PC-3 (cell line): Measurements from ENCODE around the gene ESRRG. TPM values are rescaled to one million over a fixed set of nuclear protein-coding genes. Genes with fewer than 3 reads are reported as not detected.

Experiments
- ATAC-seq: fragments of 200-7000 bp; cut with Tn5 transposase; 2 replicates; pipeline ENCODE4 v1.9.1; 2020; ENCODE audit warnings: mild to moderate bottlenecking, moderate library complexity
- BruUV-seq: library from RNA; stranded (reverse); fragments of 400-500 nt; replicated peaks from 2 replicates; lab custom pipeline; 2021; lab: Mats Ljungman, UMichigan
- CTCF ChIA-PET: fragments of 300-600 bp; sonication (Branson Sonifier 250); formaldehyde crosslinking; loops from one replicate; lab custom pipeline; 2022; ENCODE audit warnings: antibody characterized with exemption; lab: Charles Lee
- POLR2A ChIA-PET: fragments of 300-600 bp; sonication (Branson Sonifier 250); formaldehyde crosslinking; loops from one replicate; lab custom pipeline; 2022; ENCODE audit warnings: antibody characterized with exemption; ENCODE audit not compliant: unreplicated experiment; lab: Charles Lee
- DNase-seq: peaks from one replicate; pipeline ENCODE4 v3.0.0-alpha.2; 2015
- H2AFZ ChIP-seq: fragments of 300-600 bp; sonication (generic); 2 replicates; pipeline ENCODE4 v1.6.0; 2016; ENCODE audit warnings: antibody characterized with exemption, low read length
- H3F3A ChIP-seq: fragments of 300-600 bp; sonication (generic); one replicate; pipeline ENCODE4 v1.6.0; 2017; ENCODE audit warnings: antibody characterized with exemption, low read length, control low read depth, mild to moderate bottlenecking; ENCODE audit not compliant: unreplicated experiment
- H3K27ac ChIP-seq: fragments of 300-600 bp; sonication (generic); 2 replicates; pipeline ENCODE4 v1.5.1; 2016; ENCODE audit warnings: mild to moderate bottlenecking, low read length
- H3K27me3 ChIP-seq: fragments of 300-600 bp; sonication (generic); 2 replicates; pipeline ENCODE4 v1.6.1; 2016; ENCODE audit warnings: low read length, mixed read lengths
- H3K36me3 ChIP-seq: fragments of 300-600 bp; sonication (generic); 2 replicates; pipeline ENCODE4 v1.6.1; 2016; ENCODE audit warnings: low read depth, mixed run types, low read length, mixed read lengths
- H3K4me1 ChIP-seq: fragments of 300-600 bp; sonication (generic); 2 replicates; pipeline ENCODE4 v1.5.1; 2016; ENCODE audit warnings: low read length; ENCODE audit not compliant: insufficient read depth
- H3K4me2 ChIP-seq: fragments of 300-600 bp; sonication (generic); 2 replicates; pipeline ENCODE4 v1.6.0; 2016; ENCODE audit warnings: low read length
- H3K4me3 ChIP-seq: fragments of 300-600 bp; sonication (generic); 2 replicates; pipeline ENCODE4 v1.5.1; 2016; ENCODE audit warnings: mild to moderate bottlenecking, low read length, mixed read lengths
- H3K79me2 ChIP-seq: fragments of 300-600 bp; sonication (generic); 2 replicates; pipeline ENCODE4 v1.6.1; 2017; ENCODE audit warnings: low read length, mixed read lengths
- H3K9ac ChIP-seq: fragments of 300-600 bp; sonication (generic); 2 replicates; pipeline ENCODE4 v1.6.0; 2016; ENCODE audit warnings: mild to moderate bottlenecking, low read length
- H3K9me2 ChIP-seq: fragments of 300-600 bp; sonication (generic); replicated peaks from 2 replicates; pipeline ENCODE4 v1.6.1; 2016; ENCODE audit warnings: mixed run types, low read length, mixed read lengths
- H3K9me3 ChIP-seq: fragments of 300-600 bp; sonication (generic); 2 replicates; pipeline ENCODE4 v1.6.1; 2016; ENCODE audit warnings: low read length, mixed read lengths
- H4K20me1 ChIP-seq: fragments of 300-600 bp; sonication (generic); 2 replicates; pipeline ENCODE4 v1.6.1; 2016; ENCODE audit warnings: low read length, mixed read lengths
- EZH2 ChIP-seq: fragments of 300-600 bp; sonication (generic); IDR thresholded peaks from one replicate; pipeline ENCODE4 v1.6.1; 2017; ENCODE audit warnings: antibody characterized with exemption, mild to moderate bottlenecking, low read length; ENCODE audit not compliant: unreplicated experiment
- EZH2phosphoT487 ChIP-seq: fragments of 300-600 bp; sonication (generic); IDR thresholded peaks from 2 replicates; pipeline ENCODE4 v1.6.1; 2018; ENCODE audit warnings: mild to moderate bottlenecking, antibody characterized with exemption, low read length, borderline replicate concordance
- intact Hi-C: fragments of 100-400 bp; cut with micrococcal nuclease; formaldehyde crosslinking; loops from 2 replicates; pipeline ENCODE4 v1.9.0; 2023
- total RNA-seq: library from RNA; depleted of rRNA; stranded (reverse); fragments of >200 nt; gene quantifications from 2 replicates; pipeline ENCODE4 v1.2.3, GENCODE V29; 2014
- TF ChIP-seq, protein P1 (sequence below): fragments of 300-600 bp; sonication (generic); conservative IDR thresholded peaks from 2 replicates; pipeline ENCODE4 v1.5.1; 2017; ENCODE audit warnings: antibody characterized with exemption, low read depth, mild to moderate bottlenecking, low read length

ESRRG gene
- total RNA-seq, 1 experiment from 2014 or later = 1.7 TPM

- H3K27ac ChIP-seq = no peak overlapping the region
- H3K27me3 ChIP-seq = peaks cover 27% of the 10 kb centered on the region
- BruUV-seq = no TSS peak
- no peak overlapping the region for H3K4me3 ChIP-seq
- ATAC-seq (no peak), DNase-seq (no peak)
- H3K9me2 ChIP-seq = no peaks in the 10 kb centered on the region
- no peaks in the 10 kb centered on the region for H3F3A ChIP-seq
- TF ChIP-seq, protein P1, sequence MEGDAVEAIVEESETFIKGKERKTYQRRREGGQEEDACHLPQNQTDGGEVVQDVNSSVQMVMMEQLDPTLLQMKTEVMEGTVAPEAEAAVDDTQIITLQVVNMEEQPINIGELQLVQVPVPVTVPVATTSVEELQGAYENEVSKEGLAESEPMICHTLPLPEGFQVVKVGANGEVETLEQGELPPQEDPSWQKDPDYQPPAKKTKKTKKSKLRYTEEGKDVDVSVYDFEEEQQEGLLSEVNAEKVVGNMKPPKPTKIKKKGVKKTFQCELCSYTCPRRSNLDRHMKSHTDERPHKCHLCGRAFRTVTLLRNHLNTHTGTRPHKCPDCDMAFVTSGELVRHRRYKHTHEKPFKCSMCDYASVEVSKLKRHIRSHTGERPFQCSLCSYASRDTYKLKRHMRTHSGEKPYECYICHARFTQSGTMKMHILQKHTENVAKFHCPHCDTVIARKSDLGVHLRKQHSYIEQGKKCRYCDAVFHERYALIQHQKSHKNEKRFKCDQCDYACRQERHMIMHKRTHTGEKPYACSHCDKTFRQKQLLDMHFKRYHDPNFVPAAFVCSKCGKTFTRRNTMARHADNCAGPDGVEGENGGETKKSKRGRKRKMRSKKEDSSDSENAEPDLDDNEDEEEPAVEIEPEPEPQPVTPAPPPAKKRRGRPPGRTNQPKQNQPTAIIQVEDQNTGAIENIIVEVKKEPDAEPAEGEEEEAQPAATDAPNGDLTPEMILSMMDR = no peak
- TF ChIP-seq EZH2 (no peak), EZH2phosphoT487 (no peak)
- intact Hi-C loops = no loop called here
- no peaks in the 10 kb centered on the region for H3K36me3 ChIP-seq
- H3K4me2 ChIP-seq = no peak overlapping the region
- CTCF ChIA-PET = no interaction called here
- POLR2A ChIA-PET = interaction anchor here (0.6 kb wide), 1 partner anchor 1150 kb away, joined by 4 read pairs; no protein-coding TSS in a partner anchor
- H3K9me3 ChIP-seq = no peaks in the 10 kb centered on the region
- no peaks in the 10 kb centered on the region for H4K20me1 ChIP-seq
- no peak overlapping the region for H3K9ac ChIP-seq
- H2AFZ ChIP-seq = no peak overlapping the region
- no peaks in the 10 kb centered on the region for H3K79me2 ChIP-seq
- H3K4me1 ChIP-seq = no peaks in the 10 kb centered on the region
These were observed 32.6 kb downstream of the ESRRG start for GRCh38 chr1:216690603-216691002.

GRCh38 chr1:216688127-216688657 lies 35.0 kb downstream of the ESRRG start:
- no peak for DNase-seq
- no peaks in the 10 kb centered on the region for H3K4me1 ChIP-seq
- TF ChIP-seq EZH2 (no peak), EZH2phosphoT487 (no peak)
- TF ChIP-seq, protein P1 = no peak
- peaks cover 38% of the 10 kb centered on the region for H3K27me3 ChIP-seq
- CTCF ChIA-PET = no interaction called here
- no peaks in the 10 kb centered on the region for H4K20me1 ChIP-seq
- H3K4me3 ChIP-seq = no peak overlapping the region
- no peaks in the 10 kb centered on the region for H3K9me2 ChIP-seq
- H3K36me3 ChIP-seq = no peaks in the 10 kb centered on the region
- ATAC-seq = no peak
- intact Hi-C loops = no loop called here
- H3K4me2 ChIP-seq = no peak overlapping the region
- H3F3A ChIP-seq = no peaks in the 10 kb centered on the region
- H3K79me2 ChIP-seq = no peaks in the 10 kb centered on the region
- BruUV-seq = no TSS peak
- no peak overlapping the region for H2AFZ ChIP-seq
- POLR2A ChIA-PET = no interaction called here
- no peak overlapping the region for H3K9ac ChIP-seq
- H3K27ac ChIP-seq = no peak overlapping the region
- no peaks in the 10 kb centered on the region for H3K9me3 ChIP-seq
